Measurements from ENCODE around the gene RGMA. TPM values are rescaled to one million over a fixed set of nuclear protein-coding genes. Genes with fewer than 3 reads are reported as not detected.

The RGMA gene
- total and polyA plus RNA-seq, 2 experiments from 2014 or later: 34.2 to 36.5 TPM

GRCh38 chr15:93068581-93069199 lies 20.3 kb downstream of the RGMA start:
- Histone ChIP-seq H3K79me2 (replicated peaks; ENCODE audit: insufficient read depth) (peaks cover 91% of the 10 kb centered on the region), H3F3A (replicated peaks; ENCODE audit: low read depth) (peaks cover 4% of the 10 kb centered on the region; the same call in 1 of the 2 replicates), H3K4me3 (no peak overlapping the region), H4K20me1 (replicated peaks; ENCODE audit: insufficient read depth) (peaks cover 39% of the 10 kb centered on the region), H2AFZ (no peak overlapping the region), H3K27ac (ENCODE audit: low read depth) (no peak overlapping the region), H3K27me3 (ENCODE audit: insufficient read depth) (peaks cover 5% of the 10 kb centered on the region; the same call in 1 of the 2 replicates), H3K9me2 (ENCODE audit: insufficient read depth) (no peaks in the 10 kb centered on the region), H3K4me1 (ENCODE audit: insufficient read depth) (peaks cover 56% of the 10 kb centered on the region), H3K36me3 (ENCODE audit: insufficient read depth) (0 out of 2 replicates have a peak, but pooled peaks cover 6% of the 10 kb centered on the region), H3K4me2 (no peak overlapping the region)
- DNase-seq (ENCODE audit: low spot score) (no peak), ATAC-seq (no peak)
- no peak overlapping the region for H3K27ac Mint-ChIP-seq
- TF ChIP-seq NANOG (IDR thresholded peaks at IDR 0.05; ENCODE audit: borderline replicate concordance) (no peak), ETS1 (IDR thresholded peaks at IDR 0.05) (no peak), ZNF462 (CRISPR knock-in tag; IDR thresholded peaks at IDR 0.05) (no peak), REST (IDR thresholded peaks at IDR 0.05; ENCODE audit: unreplicated experiment) (no peak), ZNF331 (CRISPR knock-in tag; IDR thresholded peaks at IDR 0.05; ENCODE audit: low read depth) (no peak), JUNB (IDR thresholded peaks at IDR 0.05; ENCODE audit: unreplicated experiment) (no peak), STAT1 (IDR thresholded peaks at IDR 0.05; ENCODE audit: unreplicated experiment) (no peak), EZH2phosphoT487 (IDR thresholded peaks at IDR 0.05; ENCODE audit: unreplicated experiment) (no peak), EZH2 (IDR thresholded peaks at IDR 0.05; ENCODE audit: low read depth, unreplicated experiment) (no peak), CREB1 (CRISPR knock-in tag; IDR thresholded peaks at IDR 0.05; ENCODE audit: low read depth) (no peak), ZNF114 (CRISPR knock-in tag; IDR thresholded peaks at IDR 0.05) (no peak), POLR2AphosphoS5 (IDR thresholded peaks at IDR 0.05; ENCODE audit: low read depth) (no peak), CTCF (conservative IDR thresholded peaks at IDR 0.05; ENCODE audit: low read depth in 2 of 2) (no peak)
- no peak overlapping the region for H3K4me3 Mint-ChIP-seq
- H3K27me3 Mint-ChIP-seq (ENCODE audit: insufficient read depth, low read depth, poor library complexity): peaks cover 16% of the 10 kb centered on the region
- peaks cover 59% of the 10 kb centered on the region for H3K36me3 Mint-ChIP-seq (ENCODE audit: low read depth)
- peaks cover 72% of the 10 kb centered on the region for H3K4me1 Mint-ChIP-seq
- H3K9me3 Mint-ChIP-seq: no peaks in the 10 kb centered on the region

Data from GM23338 (cell line).